PFSK-1 (cell line): Measurements from ENCODE around the gene KCNMA1.

Source experiments
- FOXP2 ChIP-seq: optimal IDR thresholded peaks from 2 replicates; pipeline ENCODE3; 2011; ENCODE audit warnings: borderline replicate concordance, control low read depth, inconsistent platforms; ENCODE audit not compliant: insufficient read depth; ENCODE audit errors: extremely low read length, extremely low read depth
- POLR2AphosphoS5 ChIP-seq: IDR thresholded peaks from 2 replicates; pipeline ENCODE4 v1.6.1; 2012; ENCODE audit warnings: low read depth, mild to moderate bottlenecking, control low read depth, low read length, moderate library complexity
- REST ChIP-seq, 2 experiments: IDR thresholded peaks; 2 replicates each; pipeline versions ENCODE4 v1.6.1 to v1.8.0; 2011 to 2012; ENCODE audit warnings: low read depth in 2 of 2, low read length in 2 of 2, control low read depth in 1 of 2, inconsistent platforms in 1 of 2, mild to moderate bottlenecking in 1 of 2, moderate library complexity in 1 of 2; ENCODE audit not compliant: insufficient read depth in 1 of 2
- SIN3A ChIP-seq: IDR thresholded peaks from 2 replicates; pipeline ENCODE4 v1.6.1; 2012; ENCODE audit warnings: mild to moderate bottlenecking, low read length, moderate library complexity, borderline replicate concordance; ENCODE audit not compliant: insufficient read depth
- TAF1 ChIP-seq: IDR thresholded peaks from 2 replicates; pipeline ENCODE4 v1.6.1; 2012; ENCODE audit warnings: low read length, control low read depth, borderline replicate concordance; ENCODE audit not compliant: insufficient read depth

Gene KCNMA1

GRCh38 chr10:77547307-77548050 lies 90.1 kb downstream of the KCNMA1 start:
- TF ChIP-seq FOXP2 (no peak), SIN3A (no peak), TAF1 (no peak), REST (IDR thresholded peaks at IDR 0.05; ENCODE audit: insufficient read depth in 1 of 2, low read depth in 2 of 2, low read length in 2 of 2) (no peak), POLR2AphosphoS5 (no peak)

- TF ChIP-seq SIN3A (no peak), POLR2AphosphoS5 (no peak), TAF1 (no peak), FOXP2 (no peak), REST (IDR thresholded peaks at IDR 0.05; ENCODE audit: insufficient read depth in 1 of 2, low read depth in 2 of 2, low read length in 2 of 2) (no peak)
Measured at GRCh38 chr10:77546042-77546441, 91.6 kb downstream of the KCNMA1 start.

- TF ChIP-seq FOXP2 = no peak
- TF ChIP-seq SIN3A = no peak
- TF ChIP-seq REST (IDR thresholded peaks at IDR 0.05; ENCODE audit: insufficient read depth in 1 of 2, low read depth in 2 of 2, low read length in 2 of 2) = no peak
- TF ChIP-seq POLR2AphosphoS5 = no peak
- TF ChIP-seq TAF1 = no peak
Measured at GRCh38 chr10:77545585-77545984, 92.0 kb downstream of the KCNMA1 start.

- TF ChIP-seq REST (IDR thresholded peaks at IDR 0.05; ENCODE audit: insufficient read depth in 1 of 2, low read depth in 2 of 2, low read length in 2 of 2) (no peak), SIN3A (no peak), FOXP2 (no peak), TAF1 (no peak), POLR2AphosphoS5 (no peak)
Measured at GRCh38 chr10:77544617-77545016, 93.0 kb downstream of the KCNMA1 start.

GRCh38 chr10:77542710-77543259 lies 94.8 kb downstream of the KCNMA1 start:
- TF ChIP-seq TAF1 (no peak), FOXP2 (no peak), REST (IDR thresholded peaks at IDR 0.05; ENCODE audit: insufficient read depth in 1 of 2, low read depth in 2 of 2, low read length in 2 of 2) (no peak), SIN3A (no peak), POLR2AphosphoS5 (no peak)
